NCI-H2107 treated with DMSO at 0.1 percent for 48 hours (cell line): ENCODE measurements around the gene ATP6V0A1.
"Not testable (repeated sequence)": the region's sequence is repeated elsewhere in the genome, so short reads cannot be mapped to it uniquely, and the experiment has no call there.

Source experiments
- DNase-seq: peaks from one replicate; lab custom pipeline; 2025; ENCODE audit not compliant: unreplicated experiment; lab: John Stamatoyannopoulos, UW

The ATP6V0A1 gene

DNA sequence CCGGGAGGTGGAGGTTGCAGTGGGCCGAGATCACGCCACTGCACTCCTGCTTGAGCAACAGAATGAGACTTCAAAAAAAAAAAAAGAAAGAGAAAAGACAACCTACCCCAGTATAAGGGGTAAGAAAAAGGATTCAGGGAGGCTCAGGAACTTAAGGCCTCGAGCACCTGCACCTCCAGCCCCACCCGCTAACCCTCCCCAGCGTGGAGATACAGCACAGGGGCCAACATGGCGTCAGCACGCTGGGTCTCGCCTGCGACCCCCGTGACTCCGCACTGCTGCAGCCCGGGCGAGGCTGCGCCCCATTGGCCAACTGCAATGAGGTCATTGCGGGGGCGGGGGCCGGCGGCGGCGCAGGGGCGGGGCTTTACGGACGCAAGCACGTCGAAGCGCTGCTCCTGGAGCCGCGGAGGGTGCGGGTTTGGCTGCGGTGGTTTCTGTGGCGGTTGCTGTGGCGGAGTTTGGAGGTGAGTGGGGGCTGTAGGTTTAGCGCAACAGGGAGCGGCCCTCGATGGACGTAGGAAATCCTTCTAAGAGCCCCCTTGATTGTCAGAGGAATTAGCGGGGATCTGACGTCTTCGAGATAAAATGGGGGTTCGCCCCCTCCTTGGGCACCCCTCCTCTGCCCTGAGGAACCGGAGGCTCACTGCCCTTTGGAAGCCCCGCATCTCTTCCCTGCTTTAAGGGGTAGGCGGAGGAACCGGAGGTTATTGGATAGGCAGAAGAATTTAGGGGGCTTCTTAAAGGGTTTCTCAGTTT is at the start of gene ATP6V0A1:
TSS of gene ATP6V0A1 (plus strand) at position 382 of the 759 bp plus-strand sequence. CDS start 2,017 bp downstream, outside the sequence.
- peak; percentile 64 for DNase-seq

DNA sequence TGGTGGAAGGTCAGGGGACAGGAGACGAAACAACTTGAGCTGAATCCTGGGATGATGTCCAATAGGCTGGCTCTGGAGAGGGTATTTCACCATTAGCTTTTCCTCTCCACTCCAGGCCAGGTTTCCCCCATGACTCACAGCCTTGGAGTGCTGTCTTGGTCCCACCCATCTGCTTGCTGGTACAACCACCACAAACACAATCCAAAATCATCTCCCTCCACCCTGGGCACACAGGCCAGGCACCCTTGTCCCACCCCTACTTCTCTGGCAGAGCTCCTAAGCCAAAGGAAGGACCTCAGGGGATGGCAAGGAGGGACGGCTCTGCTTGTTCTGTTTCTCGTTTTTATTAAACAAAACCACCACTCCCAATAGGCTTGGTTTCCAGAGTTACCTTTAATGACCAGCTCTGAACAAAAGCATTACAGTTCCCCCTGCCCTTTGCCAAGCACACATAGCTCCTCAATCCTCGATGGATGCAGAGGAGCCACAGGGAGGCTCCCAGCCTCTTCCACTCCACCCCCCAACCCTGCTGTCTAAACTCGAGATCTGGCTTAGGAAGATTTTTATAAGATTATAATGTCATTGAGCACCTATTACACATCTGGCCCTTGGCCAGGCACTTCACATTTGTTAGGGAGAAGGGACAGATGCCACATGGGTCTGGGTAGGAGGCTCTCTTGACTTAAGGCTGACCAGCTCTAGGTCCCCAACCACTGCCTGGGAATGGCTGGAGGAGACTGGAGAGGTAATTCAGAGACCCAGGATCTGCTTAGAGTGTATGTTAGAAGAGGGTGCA is 49.0 kb upstream of the ATP6V0A1 start:
- no peak for DNase-seq

- DNase-seq = no peak
Observed at GRCh38 chr17:42410319-42410685, 48.4 kb upstream of the ATP6V0A1 start.

DNA sequence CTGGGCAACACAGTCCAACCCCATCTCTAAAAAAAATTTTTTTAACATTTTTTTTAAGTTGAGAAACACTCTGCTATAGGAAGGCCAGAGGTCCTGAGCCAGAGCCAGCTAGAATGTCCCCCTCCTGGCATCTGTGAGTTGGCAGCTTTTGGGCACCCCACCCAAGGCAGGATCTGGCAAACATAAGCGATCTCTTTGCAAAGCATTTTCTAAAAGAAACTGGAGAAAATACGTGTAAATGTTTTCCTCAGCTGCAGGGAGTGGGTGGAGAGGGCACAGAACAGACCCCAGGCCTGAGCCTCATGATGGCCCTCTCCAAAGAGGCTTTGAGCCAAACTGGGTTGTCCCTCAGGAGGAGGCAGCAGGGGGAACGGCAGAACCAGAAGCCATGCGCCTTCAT is 47.3 kb upstream of the ATP6V0A1 start:
- no peak for DNase-seq

- DNase-seq = no peak
Observed at GRCh38 chr17:42411905-42412679, 46.6 kb upstream of the ATP6V0A1 start.

GRCh38 chr17:42413464-42414040 is 45.1 kb upstream of the ATP6V0A1 start:
- no peak for DNase-seq

GRCh38 chr17:42414704-42415409 is 43.8 kb upstream of the ATP6V0A1 start:
- peak; percentile 33 for DNase-seq

GRCh38 chr17:42417981-42418380 is 40.7 kb upstream of the ATP6V0A1 start:
- not testable (repeated sequence) for DNase-seq

- no peak for DNase-seq
Observed at GRCh38 chr17:42421136-42421506, 37.6 kb upstream of the ATP6V0A1 start.

DNA sequence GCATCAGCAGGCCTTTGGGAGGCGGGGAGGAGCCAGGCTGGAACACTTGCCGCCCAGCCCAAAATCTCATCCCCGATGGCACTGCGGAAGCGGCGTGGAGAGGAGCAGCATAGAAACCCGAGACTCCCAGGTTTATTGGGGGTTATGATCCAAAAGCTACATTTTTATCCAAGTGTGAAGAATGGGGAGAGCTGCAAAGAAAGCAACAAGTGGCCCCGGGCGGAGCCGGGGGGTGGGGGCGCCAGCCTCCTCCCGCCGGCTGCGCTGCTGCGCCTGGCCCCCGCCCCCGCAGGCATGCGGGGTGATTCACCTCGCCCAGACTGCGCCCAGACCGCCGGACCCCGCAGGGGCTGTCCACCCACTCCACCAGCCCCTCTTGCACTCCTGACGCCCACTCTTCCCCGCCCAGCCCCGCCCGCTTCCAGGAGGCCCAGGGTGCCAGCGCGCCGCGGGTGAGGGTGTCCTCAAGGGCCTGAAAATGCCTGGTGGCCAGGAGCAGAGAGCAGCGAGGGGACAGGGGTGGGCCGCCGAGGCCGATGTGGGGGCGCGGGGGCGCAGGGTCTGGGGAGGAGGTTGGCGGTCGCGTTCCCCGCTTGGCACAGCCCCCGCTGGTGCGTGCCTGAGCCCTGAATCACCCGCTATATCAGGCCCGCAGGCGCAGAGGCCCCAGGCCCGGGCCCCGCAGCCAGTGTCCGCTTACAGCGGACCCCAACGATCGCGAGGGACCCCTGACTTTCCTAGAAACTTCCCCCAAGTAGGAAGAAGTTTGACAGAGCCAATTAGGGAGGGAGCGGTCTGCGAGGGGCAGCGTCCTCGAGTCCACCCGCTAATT is 37.0 kb upstream of the ATP6V0A1 start:
- DNase-seq = no peak

DNA sequence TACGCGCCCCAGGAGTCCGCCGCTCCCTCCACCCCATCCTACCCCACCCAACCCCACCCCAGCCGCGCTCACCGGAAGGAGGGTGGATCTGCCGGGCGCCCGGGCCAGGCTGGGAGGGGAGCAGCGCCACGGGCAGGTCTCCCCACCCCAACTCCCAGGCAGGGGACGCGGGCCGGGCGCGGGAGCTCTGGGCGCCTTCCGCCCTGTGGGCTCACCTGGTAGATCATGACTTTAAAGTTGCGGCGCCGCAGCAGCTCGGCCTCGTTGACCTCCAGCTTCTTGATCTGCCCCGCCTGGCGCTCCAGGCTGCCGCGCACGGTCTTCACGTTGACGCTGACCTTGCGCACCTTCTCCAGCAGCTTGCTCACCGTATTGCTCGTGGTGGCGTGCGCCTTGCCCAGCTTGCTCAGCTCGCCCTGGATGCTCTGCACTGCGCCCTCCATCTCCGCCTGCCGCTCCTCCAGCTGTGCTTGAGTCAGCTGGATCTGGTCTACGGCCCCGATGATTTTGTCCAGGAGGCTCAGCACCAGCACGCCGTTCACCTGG is 36.2 kb upstream of the ATP6V0A1 start:
- no peak for DNase-seq

DNA sequence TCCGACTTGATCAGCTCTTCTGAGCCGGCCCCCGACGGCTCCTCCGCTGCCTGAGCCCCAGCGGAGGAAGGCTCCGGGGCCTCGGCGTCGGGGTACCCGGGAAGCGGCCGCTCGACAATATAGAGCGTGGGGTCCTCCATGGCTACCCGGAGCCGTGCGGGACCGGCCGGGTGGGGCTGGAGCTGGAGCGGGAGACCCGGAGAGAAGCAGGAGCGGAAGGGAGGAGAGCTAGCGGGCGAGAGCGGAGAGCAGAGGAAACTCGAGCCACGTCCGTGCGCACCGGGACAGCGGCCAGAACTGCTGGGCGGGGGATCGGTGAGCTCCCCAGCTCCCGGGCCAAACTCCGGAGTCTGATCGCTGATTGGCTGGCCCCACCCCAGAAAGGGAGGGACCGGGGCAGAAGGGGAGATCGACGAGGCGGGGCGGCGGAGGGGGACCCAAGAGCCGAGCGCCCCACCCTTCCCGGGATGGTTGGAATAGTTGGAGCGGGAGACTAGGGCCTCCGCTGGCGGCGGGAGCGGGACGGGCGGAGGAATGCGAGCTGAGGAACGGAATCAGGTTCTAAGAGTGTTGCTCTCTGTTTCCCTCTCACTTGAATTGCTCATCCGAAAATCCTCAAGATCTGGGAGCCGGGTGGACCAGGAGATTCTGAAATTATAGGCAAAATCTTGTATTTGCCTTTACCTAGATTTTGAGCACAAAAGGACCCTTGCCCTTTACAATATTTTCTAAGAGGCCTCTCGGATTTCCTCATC is 35.5 kb upstream of the ATP6V0A1 start, which contains the start of gene CAVIN1:
TSS of gene CAVIN1 (minus strand) at position 299 of the 755 bp plus-strand sequence. CDS start at position 140, 159 bp downstream.
- DNase-seq = peak; percentile 20

GRCh38 chr17:42423766-42424165 is 34.9 kb upstream of the ATP6V0A1 start:
- DNase-seq = no peak

- DNase-seq = no peak
Observed at GRCh38 chr17:42424991-42425610, 33.6 kb upstream of the ATP6V0A1 start.

DNA sequence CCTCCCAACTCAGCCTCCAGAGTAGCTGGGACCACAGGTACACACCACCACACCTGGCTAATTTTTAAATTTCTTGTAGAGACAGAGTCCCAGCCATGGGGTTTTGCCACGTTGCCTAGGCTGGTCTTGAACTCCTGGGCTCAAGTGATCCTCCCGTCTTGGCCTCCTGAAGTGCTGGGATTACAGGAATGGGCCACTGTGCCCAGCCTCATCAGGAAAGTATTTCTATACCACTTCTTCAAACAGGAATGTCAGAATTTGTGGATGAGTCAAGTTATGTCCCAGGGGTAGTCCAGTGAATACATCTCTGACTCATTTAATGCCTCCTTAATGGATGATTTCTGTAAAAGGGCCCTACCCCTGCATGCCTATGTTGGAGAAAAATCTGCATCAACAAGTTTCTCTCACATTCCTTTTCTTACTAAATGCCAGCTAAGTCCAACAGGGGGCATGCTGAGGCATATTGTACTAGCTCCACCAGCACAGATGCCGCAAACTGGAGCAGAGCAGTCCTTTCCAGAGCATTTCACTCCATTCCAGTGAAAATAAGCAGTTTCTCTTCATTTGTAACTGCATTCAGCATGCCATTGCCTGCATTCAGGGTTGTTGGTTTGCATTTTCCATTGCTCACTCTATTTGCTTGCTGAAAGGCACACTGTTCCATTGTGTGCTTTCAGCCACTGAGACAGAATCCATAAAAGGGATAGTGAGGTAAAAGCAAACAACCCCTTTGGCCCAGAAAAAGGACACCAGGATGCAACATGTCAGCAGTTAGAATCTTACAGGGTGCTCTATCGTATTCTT is 30.3 kb upstream of the ATP6V0A1 start:
- peak; percentile 30 for DNase-seq

- no peak for DNase-seq
Observed at GRCh38 chr17:42429726-42430447, 28.8 kb upstream of the ATP6V0A1 start.

DNA sequence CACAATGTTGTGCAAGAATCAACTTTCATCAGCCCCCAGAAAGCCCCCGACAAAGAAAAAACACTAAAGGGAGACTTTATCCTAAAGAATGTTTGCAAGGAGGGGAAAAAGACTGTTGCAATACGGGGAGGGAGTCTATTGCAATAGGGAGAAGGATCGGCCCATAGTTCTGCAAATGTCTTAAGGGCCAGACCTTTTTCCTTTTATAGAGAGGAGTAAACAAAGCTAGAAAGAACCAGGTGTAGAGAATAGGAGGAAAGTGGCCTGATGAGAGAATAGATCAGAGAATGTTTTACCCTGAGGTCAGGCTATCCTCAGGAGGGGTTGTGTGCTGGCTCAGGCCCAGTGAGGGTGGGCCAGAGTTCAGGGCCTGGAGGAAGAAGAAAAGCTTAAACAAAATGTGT is 26.9 kb upstream of the ATP6V0A1 start:
- no peak for DNase-seq
